Endothelial cell of umbilical vein (primary cell): ENCODE measurements around the gene ZNF565.

Experiments used
- CTCF ChIP-seq, 2 donors: IDR thresholded peaks; 1 replicate in 1 of 2; 2 replicates in 1 of 2; pipeline ENCODE4 v1.5.1; 2011; ENCODE audit warnings: low read length in 2 of 2, mild to moderate bottlenecking in 2 of 2, moderate library complexity in 2 of 2, control low read depth in 1 of 2, inconsistent platforms in 1 of 2, low read depth in 1 of 2; ENCODE audit not compliant: insufficient read depth in 1 of 2; ENCODE audit errors: extremely low read depth in 1 of 2
- MYC ChIP-seq: IDR thresholded peaks from one replicate; pipeline ENCODE4 v1.6.1; 2011; ENCODE audit warnings: mild to moderate bottlenecking, low read depth, low read length
- POLR2AphosphoS5 ChIP-seq: IDR thresholded peaks from 2 replicates; pipeline ENCODE4 v1.6.1; 2012; ENCODE audit warnings: low read depth, mild to moderate bottlenecking, control low read depth, low read length, moderate library complexity; ENCODE audit not compliant: insufficient read depth

GRCh38 chr19:36141039-36141927 is 73.2 kb downstream of the ZNF565 start:
- TF ChIP-seq CTCF (IDR thresholded peaks at IDR 0.05; ENCODE audit: extremely low read depth in 1 of 2, insufficient read depth in 1 of 2, low read depth in 1 of 2, low read length in 2 of 2) (no peak), MYC (no peak), POLR2AphosphoS5 (no peak)
